ENCODE results near the gene PARVG. TPM values are rescaled to one million over a fixed set of nuclear protein-coding genes. Genes with fewer than 3 reads are reported as not detected.

PARVG gene
- polyA plus RNA-seq, 4 donors: 1.1 to 7.0 (median 5.5) TPM

DNA sequence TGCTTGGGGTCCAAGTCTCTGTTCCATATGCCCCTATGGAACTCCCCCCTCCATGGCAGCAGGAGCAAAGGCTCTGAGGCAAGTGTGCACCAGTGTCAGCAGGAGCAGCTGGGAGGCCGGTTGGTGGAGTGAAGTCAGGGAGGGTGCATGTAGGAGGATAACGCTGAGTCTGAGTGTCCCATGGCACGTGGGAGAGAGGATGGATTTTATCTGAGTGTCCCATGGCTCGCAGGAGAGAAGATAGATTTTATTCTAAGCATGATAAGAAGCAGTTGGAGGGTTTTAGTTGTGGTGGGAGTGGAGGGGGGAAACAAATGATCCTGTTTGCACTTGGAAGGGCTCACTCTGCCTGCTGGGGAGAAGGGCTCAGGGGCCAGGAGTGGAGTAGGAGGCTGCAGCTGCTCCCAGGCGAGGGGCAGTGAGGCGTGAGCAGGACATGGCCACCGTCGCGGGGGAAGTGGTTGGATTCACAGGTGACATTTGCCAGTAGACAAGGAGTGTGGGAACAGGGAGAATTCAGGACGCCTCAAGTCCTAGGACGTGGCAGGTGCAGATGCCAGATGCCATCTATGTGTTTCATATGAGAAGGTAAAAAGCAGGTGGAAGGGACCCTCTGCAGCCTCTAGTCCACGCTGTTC lies 33.6 kb upstream of the PARVG start:
- FAIRE-seq (no peak), DNase-seq (no peak)
- H3K27me3 ChIP-seq (ENCODE audit: control insufficient read depth in 3 of 3, insufficient read depth in 3 of 3, low read length in 3 of 3): no peaks in the 10 kb centered on the region
- H3K4me3 ChIP-seq (ENCODE audit: low read depth in 1 of 3, low read length in 3 of 3): no peak overlapping the region
- no peak overlapping the region for H3K27ac ChIP-seq (ENCODE audit: low read depth in 1 of 3, low read length in 2 of 3)
- H3K9me3 ChIP-seq (ENCODE audit: control insufficient read depth in 2 of 2, insufficient read depth in 1 of 2, low read depth in 1 of 2, low read length in 1 of 2): no peaks in the 10 kb centered on the region
- 64 to 77% (median 76%) methylated on average over 12 of the region's 12 CpGs for WGBS, 3 donors
- H3K36me3 ChIP-seq (ENCODE audit: control insufficient read depth in 3 of 3, insufficient read depth in 2 of 3, low read depth in 1 of 3, low read length in 3 of 3): peaks cover 0 to 2% (median 0%) of the 10 kb centered on the region in 3 donors
- H3K4me1 ChIP-seq (ENCODE audit: control insufficient read depth in 3 of 3, insufficient read depth in 2 of 3, low read depth in 1 of 3, low read length in 2 of 3): peaks cover 0 to 3% (median 0%) of the 10 kb centered on the region in 3 donors

DNA sequence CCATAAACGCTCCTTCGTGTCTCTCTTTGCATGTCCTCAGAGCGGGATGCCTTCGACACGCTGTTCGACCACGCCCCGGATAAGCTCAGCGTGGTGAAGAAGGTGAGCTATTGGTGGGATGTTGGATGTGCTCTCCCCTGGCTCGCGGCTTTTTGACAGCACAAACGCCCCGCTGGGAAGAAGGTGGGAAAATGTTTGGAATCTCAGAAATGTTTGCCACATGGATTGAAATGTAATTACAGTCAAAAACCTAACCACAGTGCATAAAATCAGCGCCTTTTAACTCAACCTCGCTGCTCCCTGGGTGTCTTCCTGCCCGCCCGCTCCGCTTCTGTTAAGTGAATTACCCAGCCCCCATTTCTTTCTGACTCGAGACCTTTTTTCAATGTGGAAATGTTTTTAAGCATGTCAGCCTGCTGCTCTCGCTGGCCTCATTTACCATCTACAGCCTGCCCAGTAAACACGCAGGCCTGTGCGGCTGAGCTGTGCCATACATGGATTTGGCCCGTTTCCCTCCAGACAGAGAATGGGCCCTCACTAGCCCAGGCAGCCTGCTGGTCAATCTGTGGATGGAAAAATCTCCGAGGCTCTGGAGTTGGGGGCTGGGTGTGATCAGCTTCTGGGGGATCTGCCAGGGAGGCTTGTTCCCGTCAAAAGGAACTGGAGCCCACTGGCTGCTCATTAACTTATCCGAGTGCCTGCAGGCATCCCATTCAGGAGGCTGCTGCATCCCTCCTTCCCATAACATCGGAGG lies 32.7 kb upstream of the PARVG start:
- Histone ChIP-seq H3K4me3 (ENCODE audit: low read depth in 1 of 3, low read length in 3 of 3) (no peak overlapping the region), H3K36me3 (ENCODE audit: control insufficient read depth in 3 of 3, insufficient read depth in 2 of 3, low read depth in 1 of 3, low read length in 3 of 3) (peaks cover 0 to 2% (median 0%) of the 10 kb centered on the region in 3 donors), H3K27me3 (ENCODE audit: control insufficient read depth in 3 of 3, insufficient read depth in 3 of 3, low read length in 3 of 3) (no peaks in the 10 kb centered on the region), H3K4me1 (ENCODE audit: control insufficient read depth in 3 of 3, insufficient read depth in 2 of 3, low read depth in 1 of 3, low read length in 2 of 3) (peaks cover 0 to 3% (median 0%) of the 10 kb centered on the region in 3 donors), H3K27ac (ENCODE audit: low read depth in 1 of 3, low read length in 2 of 3) (peak overlapping the region in 1 of 3 donors; percentile 6), H3K9me3 (ENCODE audit: control insufficient read depth in 2 of 2, insufficient read depth in 1 of 2, low read depth in 1 of 2, low read length in 1 of 2) (no peaks in the 10 kb centered on the region)
- FAIRE-seq (no peak), DNase-seq (no peak)
- WGBS, 3 donors: 60 to 68% (median 64%) methylated on average over 27 of the region's 27 CpGs

- 66 to 75% (median 72%) methylated on average over 4 of the region's 4 CpGs for WGBS, 3 donors
- Histone ChIP-seq H3K9me3 (ENCODE audit: control insufficient read depth in 2 of 2, insufficient read depth in 1 of 2, low read depth in 1 of 2, low read length in 1 of 2) (no peaks in the 10 kb centered on the region), H3K4me1 (ENCODE audit: control insufficient read depth in 3 of 3, insufficient read depth in 2 of 3, low read depth in 1 of 3, low read length in 2 of 3) (no peaks in the 10 kb centered on the region), H3K27ac (ENCODE audit: low read depth in 1 of 3, low read length in 2 of 3) (no peak overlapping the region), H3K36me3 (ENCODE audit: control insufficient read depth in 3 of 3, insufficient read depth in 2 of 3, low read depth in 1 of 3, low read length in 3 of 3) (peaks cover 0 to 2% (median 0%) of the 10 kb centered on the region in 3 donors), H3K27me3 (ENCODE audit: control insufficient read depth in 3 of 3, insufficient read depth in 3 of 3, low read length in 3 of 3) (no peaks in the 10 kb centered on the region), H3K4me3 (ENCODE audit: low read depth in 1 of 3, low read length in 3 of 3) (no peak overlapping the region)
- FAIRE-seq: no peak
- DNase-seq: no peak
These were observed 29.0 kb upstream of the PARVG start for GRCh38 chr22:44151676-44152075.

GRCh38 chr22:44153710-44154109 lies 27.0 kb upstream of the PARVG start:
- no peak for DNase-seq
- H3K27ac ChIP-seq (ENCODE audit: low read depth in 1 of 3, low read length in 2 of 3): no peak overlapping the region
- H3K4me3 ChIP-seq (ENCODE audit: low read depth in 1 of 3, low read length in 3 of 3): no peak overlapping the region
- H3K4me1 ChIP-seq (ENCODE audit: control insufficient read depth in 3 of 3, insufficient read depth in 2 of 3, low read depth in 1 of 3, low read length in 2 of 3): no peaks in the 10 kb centered on the region
- no peak for FAIRE-seq
- no peaks in the 10 kb centered on the region for H3K27me3 ChIP-seq (ENCODE audit: control insufficient read depth in 3 of 3, insufficient read depth in 3 of 3, low read length in 3 of 3)
- H3K36me3 ChIP-seq (ENCODE audit: control insufficient read depth in 3 of 3, insufficient read depth in 2 of 3, low read depth in 1 of 3, low read length in 3 of 3): no peaks in the 10 kb centered on the region
- H3K9me3 ChIP-seq (ENCODE audit: control insufficient read depth in 2 of 2, insufficient read depth in 1 of 2, low read depth in 1 of 2, low read length in 1 of 2): no peaks in the 10 kb centered on the region
- 70 to 73% (median 72%) methylated on average over 10 of the region's 10 CpGs for WGBS, 3 donors

DNA sequence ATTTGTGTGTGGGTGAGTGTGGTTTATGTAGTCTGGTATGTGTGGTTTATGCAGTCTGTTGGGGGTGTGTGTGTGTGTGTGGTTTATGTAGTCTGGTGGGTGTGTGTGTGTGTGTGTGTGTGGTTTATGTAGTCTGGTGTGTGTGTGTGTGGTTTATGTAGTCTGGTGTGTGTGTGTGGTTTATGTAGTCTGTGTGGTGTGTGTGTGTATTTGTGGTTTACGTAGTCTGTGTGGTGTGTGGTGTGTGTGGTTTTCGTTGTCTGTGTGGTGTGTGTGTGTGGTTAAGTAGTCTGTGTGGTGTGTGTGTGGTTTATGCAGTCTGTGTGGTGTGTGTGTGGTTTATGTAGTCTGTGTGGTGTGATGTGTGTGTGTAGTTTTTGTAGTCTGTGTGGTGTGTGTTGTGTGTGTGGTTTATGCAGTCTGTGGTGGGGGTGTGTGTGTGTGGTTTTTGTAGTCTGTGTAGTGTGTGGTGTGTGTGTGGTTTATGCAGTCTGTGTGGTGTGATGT lies 26.2 kb upstream of the PARVG start:
- no peak for DNase-seq
- no peak for FAIRE-seq
- H3K9me3 ChIP-seq (ENCODE audit: control insufficient read depth in 2 of 2, insufficient read depth in 1 of 2, low read depth in 1 of 2, low read length in 1 of 2): no peaks in the 10 kb centered on the region
- no peaks in the 10 kb centered on the region for H3K36me3 ChIP-seq (ENCODE audit: control insufficient read depth in 3 of 3, insufficient read depth in 2 of 3, low read depth in 1 of 3, low read length in 3 of 3)
- WGBS, 3 donors: 39 to 63% (median 59%) methylated on average over 2 of the region's 2 CpGs
- H3K4me3 ChIP-seq (ENCODE audit: low read depth in 1 of 3, low read length in 3 of 3): no peak overlapping the region
- no peaks in the 10 kb centered on the region for H3K27me3 ChIP-seq (ENCODE audit: control insufficient read depth in 3 of 3, insufficient read depth in 3 of 3, low read length in 3 of 3)
- H3K27ac ChIP-seq (ENCODE audit: low read depth in 1 of 3, low read length in 2 of 3): no peak overlapping the region
- H3K4me1 ChIP-seq (ENCODE audit: control insufficient read depth in 3 of 3, insufficient read depth in 2 of 3, low read depth in 1 of 3, low read length in 2 of 3): no peaks in the 10 kb centered on the region

GRCh38 chr22:44155115-44155514 lies 25.6 kb upstream of the PARVG start:
- WGBS, 3 donors: 86 to 90% (median 86%) methylated on average over 12 to 14 of the region's 14 CpGs
- no peaks in the 10 kb centered on the region for H3K9me3 ChIP-seq (ENCODE audit: control insufficient read depth in 2 of 2, insufficient read depth in 1 of 2, low read depth in 1 of 2, low read length in 1 of 2)
- H3K36me3 ChIP-seq (ENCODE audit: control insufficient read depth in 3 of 3, insufficient read depth in 2 of 3, low read depth in 1 of 3, low read length in 3 of 3): peaks cover 0 to 2% (median 0%) of the 10 kb centered on the region in 3 donors
- no peaks in the 10 kb centered on the region for H3K4me1 ChIP-seq (ENCODE audit: control insufficient read depth in 3 of 3, insufficient read depth in 2 of 3, low read depth in 1 of 3, low read length in 2 of 3)
- FAIRE-seq (no peak), DNase-seq (no peak)
- no peak overlapping the region for H3K27ac ChIP-seq (ENCODE audit: low read depth in 1 of 3, low read length in 2 of 3)
- H3K27me3 ChIP-seq (ENCODE audit: control insufficient read depth in 3 of 3, insufficient read depth in 3 of 3, low read length in 3 of 3): no peaks in the 10 kb centered on the region
- no peak overlapping the region for H3K4me3 ChIP-seq (ENCODE audit: low read depth in 1 of 3, low read length in 3 of 3)

- WGBS, 3 donors: 84 to 94% (median 89%) methylated on average over 13 of the region's 13 CpGs
- H3K4me3 ChIP-seq (ENCODE audit: low read depth in 1 of 3, low read length in 3 of 3): no peak overlapping the region
- no peaks in the 10 kb centered on the region for H3K4me1 ChIP-seq (ENCODE audit: control insufficient read depth in 3 of 3, insufficient read depth in 2 of 3, low read depth in 1 of 3, low read length in 2 of 3)
- FAIRE-seq: no peak
- H3K9me3 ChIP-seq (ENCODE audit: control insufficient read depth in 2 of 2, insufficient read depth in 1 of 2, low read depth in 1 of 2, low read length in 1 of 2): no peaks in the 10 kb centered on the region
- no peak overlapping the region for H3K27ac ChIP-seq (ENCODE audit: low read depth in 1 of 3, low read length in 2 of 3)
- peaks cover 0 to 3% (median 0%) of the 10 kb centered on the region in 3 donors for H3K36me3 ChIP-seq (ENCODE audit: control insufficient read depth in 3 of 3, insufficient read depth in 2 of 3, low read depth in 1 of 3, low read length in 3 of 3)
- no peak for DNase-seq
- H3K27me3 ChIP-seq (ENCODE audit: control insufficient read depth in 3 of 3, insufficient read depth in 3 of 3, low read length in 3 of 3): no peaks in the 10 kb centered on the region
These were observed 22.7 kb upstream of the PARVG start for GRCh38 chr22:44157916-44158618.

GRCh38 chr22:44158816-44159215 lies 21.9 kb upstream of the PARVG start:
- H3K9me3 ChIP-seq (ENCODE audit: control insufficient read depth in 2 of 2, insufficient read depth in 1 of 2, low read depth in 1 of 2, low read length in 1 of 2): no peaks in the 10 kb centered on the region
- peaks cover 0 to 5% (median 0%) of the 10 kb centered on the region in 3 donors for H3K36me3 ChIP-seq (ENCODE audit: control insufficient read depth in 3 of 3, insufficient read depth in 2 of 3, low read depth in 1 of 3, low read length in 3 of 3)
- FAIRE-seq (no peak), DNase-seq (no peak)
- no peak overlapping the region for H3K27ac ChIP-seq (ENCODE audit: low read depth in 1 of 3, low read length in 2 of 3)
- 75 to 82% (median 80%) methylated on average over 8 of the region's 8 CpGs for WGBS, 3 donors
- H3K4me3 ChIP-seq (ENCODE audit: low read depth in 1 of 3, low read length in 3 of 3): no peak overlapping the region
- H3K4me1 ChIP-seq (ENCODE audit: control insufficient read depth in 3 of 3, insufficient read depth in 2 of 3, low read depth in 1 of 3, low read length in 2 of 3): no peaks in the 10 kb centered on the region
- H3K27me3 ChIP-seq (ENCODE audit: control insufficient read depth in 3 of 3, insufficient read depth in 3 of 3, low read length in 3 of 3): no peaks in the 10 kb centered on the region
